HG03378 (cell line): ENCODE measurements around the gene TTYH3.

Source experiments
- ATAC-seq: cut with Tn5 transposase; IDR thresholded peaks from one replicate; pipeline ENCODE4 v1.9.1; 2021; ENCODE audit warnings: mild to moderate bottlenecking, moderate library complexity; ENCODE audit not compliant: unreplicated experiment

TTYH3 gene

GRCh38 chr7:2634267-2635145, 2.7 kb downstream of the TTYH3 start:
- no peak for ATAC-seq

GRCh38 chr7:2635148-2635668, 3.4 kb downstream of the TTYH3 start:
- no peak for ATAC-seq

GRCh38 chr7:2635810-2636701, 4.3 kb downstream of the TTYH3 start:
- ATAC-seq = no peak

- ATAC-seq = no peak
Measured at GRCh38 chr7:2637066-2637471, 5.3 kb downstream of the TTYH3 start.

DNA sequence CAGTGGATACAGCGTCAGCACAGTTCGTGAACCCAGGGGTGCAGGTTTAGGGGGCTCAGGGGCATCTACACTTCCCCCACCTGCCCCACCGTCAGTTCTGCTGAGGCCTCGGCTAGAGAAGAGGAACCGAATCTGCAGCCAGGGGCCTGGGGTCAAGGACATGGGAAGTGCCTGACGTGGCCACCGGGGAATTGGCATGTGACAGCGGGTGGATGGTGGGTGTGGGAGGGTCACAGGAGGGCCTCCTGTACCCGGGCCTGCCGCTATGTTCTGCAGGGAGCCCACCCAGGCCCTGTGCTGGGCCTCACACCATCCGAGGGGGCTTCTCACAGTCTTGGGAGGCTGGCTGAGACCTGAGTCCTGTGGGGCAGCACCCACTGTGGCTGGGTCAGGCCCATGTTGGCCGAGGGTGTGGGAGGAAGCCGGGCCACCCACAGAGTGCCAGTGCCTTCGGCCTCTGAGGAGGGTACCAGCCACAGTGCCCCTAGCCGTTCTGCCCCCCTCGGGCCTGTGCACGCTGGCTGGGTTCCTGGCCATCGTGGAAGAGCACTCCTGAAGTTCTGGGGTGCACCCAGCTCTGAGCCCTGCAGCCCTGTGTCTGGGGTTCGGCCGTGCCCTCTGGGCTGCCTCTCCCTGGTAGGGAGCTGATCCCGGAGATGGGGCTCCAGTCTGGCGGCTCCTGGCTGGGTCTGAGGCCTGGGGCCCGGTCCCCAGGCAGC, 5.9 kb downstream of the TTYH3 start:
- ATAC-seq = no peak

DNA sequence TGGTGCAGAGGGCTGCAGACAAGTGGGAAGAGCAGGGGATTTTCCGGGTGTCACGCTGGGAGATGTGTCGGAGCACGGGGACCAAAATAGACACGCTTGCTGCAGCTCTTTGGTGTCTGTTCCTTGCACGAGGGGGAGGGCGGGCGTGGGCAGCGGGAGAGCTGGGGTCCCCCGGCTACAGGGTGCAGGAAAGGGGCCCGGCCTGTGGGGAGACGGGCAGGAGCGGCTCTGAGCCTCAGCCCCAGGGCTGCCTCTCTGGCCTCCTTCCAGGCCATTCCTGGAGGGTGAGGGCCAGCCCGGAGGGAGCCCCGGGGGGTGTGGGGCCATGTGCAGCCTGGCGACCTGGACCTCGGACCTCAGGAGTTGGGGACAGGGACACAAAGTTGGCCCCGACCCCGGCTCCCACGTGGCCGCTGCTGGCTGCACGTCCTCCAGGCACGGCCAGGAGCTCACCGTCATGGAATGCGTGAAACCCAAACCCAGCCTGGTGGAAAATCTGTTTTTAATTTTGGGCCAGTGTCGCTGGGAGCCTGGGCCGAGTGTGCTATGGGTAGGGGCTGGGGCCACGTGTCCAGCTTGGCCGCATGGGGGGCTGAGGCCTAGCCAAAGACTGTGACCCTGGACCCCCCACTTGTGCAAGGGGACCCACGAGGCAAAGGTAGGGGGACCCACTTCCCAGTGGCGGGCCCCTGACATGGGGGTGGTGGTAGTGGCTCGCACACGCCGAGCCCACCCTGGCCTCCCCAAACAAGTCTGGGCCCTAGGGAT, 6.6 kb downstream of the TTYH3 start:
- ATAC-seq = no peak

DNA sequence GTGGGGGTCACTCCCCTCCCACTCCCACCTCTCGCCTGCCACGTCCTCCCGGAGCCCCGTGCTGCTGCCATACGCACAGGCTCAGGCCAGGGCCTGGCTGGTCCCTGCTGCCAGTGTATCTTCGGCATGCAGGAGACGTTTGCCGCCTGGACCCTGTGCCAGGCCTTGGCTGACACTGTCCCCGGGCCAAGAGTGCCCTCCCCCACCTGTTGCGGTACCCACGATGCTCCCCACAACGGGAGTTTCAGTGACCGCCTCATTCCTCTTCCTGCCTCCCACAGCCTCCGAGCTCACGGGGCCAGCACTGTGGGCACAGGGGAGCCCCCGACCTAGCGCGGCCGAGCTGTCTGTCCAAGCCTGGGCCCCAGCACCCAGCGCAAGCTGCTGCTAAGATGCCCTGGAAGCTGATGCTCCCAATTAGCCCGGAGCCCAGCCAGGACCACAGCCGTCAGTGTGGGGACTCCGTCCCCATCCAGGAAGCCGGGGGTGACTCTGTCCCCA, 7.4 kb downstream of the TTYH3 start:
- no peak for ATAC-seq

DNA sequence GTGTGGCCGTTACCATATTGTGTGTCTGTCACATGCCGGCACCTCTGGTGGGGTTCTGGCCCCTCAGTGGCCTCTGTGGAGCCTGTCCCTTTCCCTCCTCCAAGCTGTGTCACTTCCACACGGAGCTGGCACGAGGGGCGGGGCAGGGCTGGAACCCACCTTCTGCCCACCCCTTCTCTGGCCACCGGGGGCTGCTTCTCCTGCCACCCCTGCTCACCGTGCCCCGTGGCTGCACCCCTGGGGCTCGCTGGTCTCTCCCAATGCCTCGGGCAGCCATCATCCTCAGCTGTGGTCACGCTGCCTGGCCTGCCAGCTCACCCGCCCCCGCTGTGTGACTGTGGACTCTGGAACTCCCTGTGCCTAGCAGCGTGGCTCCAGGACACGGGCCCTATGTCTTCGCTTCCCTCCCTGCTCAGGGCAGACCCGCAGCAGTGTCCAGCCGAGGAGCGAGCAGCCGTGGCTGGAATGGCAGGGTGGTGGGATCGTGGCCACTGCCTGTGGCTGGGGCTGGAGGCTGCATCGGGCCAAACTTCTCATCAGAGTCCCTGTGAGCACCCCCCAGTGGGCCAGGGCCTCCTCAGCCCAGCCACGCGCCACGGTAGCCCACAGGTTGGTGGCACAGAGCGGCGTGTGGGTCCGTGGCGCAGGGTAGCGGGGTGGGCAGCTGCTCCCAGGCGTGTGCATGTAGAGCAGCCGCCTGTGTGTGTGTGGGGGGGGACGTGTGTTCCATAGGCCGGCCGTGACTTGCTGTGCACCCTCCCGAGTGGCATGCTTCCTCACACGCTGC, 8.1 kb downstream of the TTYH3 start:
- no peak for ATAC-seq

DNA sequence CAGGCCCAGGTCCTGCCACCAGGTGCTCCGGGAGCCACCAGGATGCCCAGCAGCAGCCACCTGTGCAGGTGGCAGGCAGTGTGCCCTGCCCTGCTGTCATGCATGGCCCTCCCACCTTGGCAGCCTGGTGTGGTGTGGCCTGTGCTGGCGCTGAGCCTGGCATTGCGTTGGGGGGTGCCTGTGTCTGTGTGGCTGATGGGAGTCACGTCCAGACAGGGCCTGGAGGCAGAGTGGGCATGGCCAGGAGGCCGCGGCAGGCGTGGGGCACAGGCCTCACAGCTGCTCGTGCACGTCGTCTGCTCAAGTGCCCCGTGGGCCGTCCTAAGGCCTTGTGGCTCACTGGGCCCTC, 8.7 kb downstream of the TTYH3 start:
- ATAC-seq = no peak

- no peak for ATAC-seq
Measured at GRCh38 chr7:2640846-2641316, 9.1 kb downstream of the TTYH3 start.

DNA sequence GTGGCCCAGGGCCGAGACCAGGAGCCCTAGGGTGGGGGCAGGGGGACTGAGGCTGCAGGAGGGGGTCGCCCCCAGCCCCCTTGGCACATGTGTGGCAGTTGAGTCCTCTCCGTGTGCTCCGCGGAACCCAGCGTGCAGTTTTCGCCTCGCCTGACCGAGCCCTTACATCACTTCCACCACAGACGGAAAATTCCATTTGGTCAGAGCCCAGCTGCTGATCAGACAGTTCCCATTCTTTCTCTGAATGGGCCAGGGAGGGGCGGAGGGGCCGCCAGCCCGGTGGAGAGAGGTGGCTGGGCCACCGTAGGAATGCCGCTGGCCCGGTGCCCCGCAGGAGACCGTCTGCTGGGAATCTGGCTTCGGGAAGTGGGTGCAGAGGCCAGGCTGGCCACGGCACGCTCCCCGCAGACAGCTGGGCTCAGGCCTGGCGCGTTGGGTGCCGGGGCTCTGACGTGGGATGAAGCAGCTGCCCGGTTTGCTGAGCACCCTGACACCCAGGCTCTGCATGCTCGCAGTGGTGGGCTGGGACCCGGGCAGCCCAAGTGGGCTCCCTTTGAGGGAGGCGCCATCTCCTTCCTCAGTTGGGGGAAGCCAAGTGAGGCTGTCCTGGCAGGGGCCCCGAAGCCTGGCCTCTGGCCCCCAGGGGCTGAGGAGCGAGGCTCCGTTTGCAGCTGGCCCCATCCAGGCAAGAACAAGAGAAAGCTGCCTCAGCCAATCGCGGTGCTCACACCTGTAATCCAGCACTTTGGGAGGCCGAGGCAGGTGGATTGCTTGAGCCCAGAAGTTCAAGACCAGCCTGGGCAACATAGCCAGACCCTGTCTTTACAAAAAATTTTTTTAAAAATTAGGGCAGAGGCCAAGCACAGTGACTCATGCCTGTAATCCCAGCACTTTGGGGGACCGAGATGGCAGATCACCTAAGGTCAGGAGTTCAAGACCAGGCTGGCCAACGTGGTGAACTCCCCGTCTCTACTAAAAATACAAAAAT, 9.9 kb downstream of the TTYH3 start:
- ATAC-seq = no peak

DNA sequence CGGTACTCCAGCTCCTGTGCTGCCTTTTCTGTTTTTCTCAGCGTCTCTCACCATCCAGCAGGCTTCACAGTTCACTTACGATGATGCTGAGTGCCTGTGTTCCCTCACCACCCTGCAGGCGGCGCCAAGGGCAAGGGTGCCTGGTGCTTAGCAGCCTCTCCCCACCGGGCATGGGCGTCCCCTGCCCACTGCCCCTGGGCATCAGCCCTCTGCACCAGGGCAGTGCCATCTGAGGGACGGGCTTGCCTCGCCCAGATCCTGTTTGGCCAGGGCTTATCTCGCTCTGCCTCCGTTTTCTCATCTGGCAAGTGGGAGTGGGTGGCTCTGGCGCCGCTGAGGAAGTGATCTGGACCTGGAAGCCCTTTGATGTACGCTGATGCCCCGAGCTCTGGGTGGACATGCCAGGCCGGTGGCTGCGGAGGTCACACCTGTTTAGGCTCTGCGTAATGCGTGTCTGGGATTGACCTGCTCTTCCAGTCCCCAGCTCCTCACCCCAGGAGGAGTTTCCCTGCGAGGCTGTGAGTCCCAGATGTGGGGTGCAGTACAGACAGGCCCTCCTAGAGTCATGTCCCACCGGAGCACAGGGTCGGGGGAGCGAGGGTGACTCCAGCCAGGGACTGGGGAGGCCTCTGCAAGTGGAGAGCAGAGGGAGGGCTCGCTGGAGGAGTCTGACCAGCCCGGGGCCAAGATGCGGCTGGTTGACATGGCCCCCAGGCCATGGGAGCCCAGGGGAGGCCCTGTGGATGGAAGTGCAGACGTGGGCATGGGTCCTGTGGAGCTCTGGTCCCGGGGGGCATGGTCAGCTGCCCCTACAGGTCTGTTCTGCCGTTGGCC, 11.8 kb downstream of the TTYH3 start:
- ATAC-seq = no peak

- ATAC-seq = no peak
Measured at GRCh38 chr7:2644220-2644561, 12.4 kb downstream of the TTYH3 start.

- peak; percentile 17 for ATAC-seq
Measured at GRCh38 chr7:2644562-2645273, 12.9 kb downstream of the TTYH3 start.

GRCh38 chr7:2645274-2645868, 13.6 kb downstream of the TTYH3 start:
- ATAC-seq = peak; percentile 47

GRCh38 chr7:2646336-2646679, 14.5 kb downstream of the TTYH3 start:
- no peak for ATAC-seq
